Measurements from ENCODE around the gene GOT2.
A peak's percentile ranks its signal among the peaks of the same experiment; 100 is the strongest.
"Not testable (repeated sequence)": the region's sequence is repeated elsewhere in the genome, so short reads cannot be mapped to it uniquely, and the experiment has no call there.

The GOT2 gene

GRCh38 chr16:58699151-58699550, 35.0 kb downstream of the GOT2 start:
- CTCF ChIA-PET: no interaction called here
- no peak for DNase-seq (ENCODE audit: low read depth, low spot score)
- TF ChIP-seq, protein P1, sequence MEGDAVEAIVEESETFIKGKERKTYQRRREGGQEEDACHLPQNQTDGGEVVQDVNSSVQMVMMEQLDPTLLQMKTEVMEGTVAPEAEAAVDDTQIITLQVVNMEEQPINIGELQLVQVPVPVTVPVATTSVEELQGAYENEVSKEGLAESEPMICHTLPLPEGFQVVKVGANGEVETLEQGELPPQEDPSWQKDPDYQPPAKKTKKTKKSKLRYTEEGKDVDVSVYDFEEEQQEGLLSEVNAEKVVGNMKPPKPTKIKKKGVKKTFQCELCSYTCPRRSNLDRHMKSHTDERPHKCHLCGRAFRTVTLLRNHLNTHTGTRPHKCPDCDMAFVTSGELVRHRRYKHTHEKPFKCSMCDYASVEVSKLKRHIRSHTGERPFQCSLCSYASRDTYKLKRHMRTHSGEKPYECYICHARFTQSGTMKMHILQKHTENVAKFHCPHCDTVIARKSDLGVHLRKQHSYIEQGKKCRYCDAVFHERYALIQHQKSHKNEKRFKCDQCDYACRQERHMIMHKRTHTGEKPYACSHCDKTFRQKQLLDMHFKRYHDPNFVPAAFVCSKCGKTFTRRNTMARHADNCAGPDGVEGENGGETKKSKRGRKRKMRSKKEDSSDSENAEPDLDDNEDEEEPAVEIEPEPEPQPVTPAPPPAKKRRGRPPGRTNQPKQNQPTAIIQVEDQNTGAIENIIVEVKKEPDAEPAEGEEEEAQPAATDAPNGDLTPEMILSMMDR (IDR thresholded peaks at IDR 0.05; ENCODE audit: insufficient read depth, low read length, missing control alignments): no peak
- no peak overlapping the region for H3K4me3 ChIP-seq (ENCODE audit: low read depth, low read length)
- POLR2A ChIA-PET: no interaction called here

DNA sequence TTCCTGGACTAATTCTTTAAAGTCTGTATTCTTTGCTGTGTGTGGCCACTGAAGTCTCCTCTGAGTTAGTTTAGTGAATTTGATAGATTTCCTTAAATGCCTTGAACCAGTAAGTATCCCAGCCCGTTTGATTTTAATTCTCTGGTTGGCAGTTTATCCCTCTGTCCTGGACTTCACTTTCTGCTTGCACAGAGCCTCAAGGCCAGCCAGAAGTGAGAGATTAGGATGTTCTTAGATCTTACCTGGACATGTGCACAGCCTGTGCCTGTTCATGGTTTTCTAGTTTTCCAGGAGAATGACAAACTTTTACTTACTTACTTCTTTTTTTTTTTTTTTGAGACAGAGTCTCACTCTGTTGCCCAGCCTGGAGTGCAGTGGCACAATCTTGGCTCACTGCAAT, 38.7 kb downstream of the GOT2 start:
- TF ChIP-seq, protein P1 (IDR thresholded peaks at IDR 0.05; ENCODE audit: insufficient read depth, low read length, missing control alignments): no peak
- POLR2A ChIA-PET: no interaction called here
- CTCF ChIA-PET: no interaction called here

GRCh38 chr16:58692450-58692849, 41.7 kb downstream of the GOT2 start:
- H3K4me3 ChIP-seq (ENCODE audit: low read depth, low read length): no peak overlapping the region
- ChIA-PET POLR2A (no interaction called here), CTCF (no interaction called here)
- TF ChIP-seq, protein P1 (IDR thresholded peaks at IDR 0.05; ENCODE audit: insufficient read depth, low read length, missing control alignments): no peak
- DNase-seq (ENCODE audit: low read depth, low spot score): no peak

More for the DNA sequence above, 38.7 kb downstream of the GOT2 start:
- H3K4me3 ChIP-seq (ENCODE audit: low read depth, low read length): no peak overlapping the region
- no peak for DNase-seq (ENCODE audit: low read depth, low spot score)

DNA sequence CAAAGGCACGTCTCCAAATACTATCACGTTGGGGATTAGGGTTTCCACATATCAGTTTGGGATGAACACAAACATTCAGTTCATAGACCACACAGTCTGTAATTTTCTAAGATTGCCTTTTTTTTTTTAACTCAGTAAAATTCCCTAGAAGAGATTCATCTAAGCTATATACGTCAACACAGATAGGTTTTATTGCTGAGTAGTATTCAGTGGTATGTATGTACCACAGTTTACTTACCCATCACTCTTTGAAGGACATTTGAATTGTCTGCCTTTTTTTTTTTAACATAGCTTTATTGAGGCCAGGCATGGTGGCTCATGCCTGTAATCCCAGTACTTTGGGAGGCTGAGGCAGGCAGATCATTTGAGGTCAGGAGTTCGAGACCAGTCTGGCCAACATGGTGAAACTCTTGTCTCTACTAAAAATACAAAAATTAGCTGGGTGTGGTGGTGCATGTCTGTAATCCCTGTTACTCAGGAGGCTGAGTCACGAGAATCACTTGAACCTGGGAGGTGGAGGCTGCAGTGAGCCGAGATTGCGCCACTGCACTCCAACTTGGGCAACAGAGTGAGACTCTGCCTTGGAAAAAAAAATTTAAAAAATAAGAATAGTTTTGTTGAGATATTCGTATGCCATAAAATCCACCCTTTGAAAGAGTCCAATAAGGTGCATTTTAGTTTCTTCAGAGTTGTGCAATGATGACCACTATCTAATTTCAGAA, 47.0 kb downstream of the GOT2 start:
- ChIA-PET CTCF (interaction anchor here (1.6 kb wide), 1 partner anchor 69 kb away, joined by 4 read pairs; no protein-coding TSS in a partner anchor), POLR2A (interaction anchor here (0.7 to 0.9 kb wide), 2 partner anchors 22 to 187 kb away, joined by 3 to 4 read pairs; partner anchors contain the start of gene NDRG4)
- H3K4me3 ChIP-seq (ENCODE audit: low read depth, low read length): not testable (repeated sequence)
- DNase-seq (ENCODE audit: low read depth, low spot score): peak; percentile 81

DNA sequence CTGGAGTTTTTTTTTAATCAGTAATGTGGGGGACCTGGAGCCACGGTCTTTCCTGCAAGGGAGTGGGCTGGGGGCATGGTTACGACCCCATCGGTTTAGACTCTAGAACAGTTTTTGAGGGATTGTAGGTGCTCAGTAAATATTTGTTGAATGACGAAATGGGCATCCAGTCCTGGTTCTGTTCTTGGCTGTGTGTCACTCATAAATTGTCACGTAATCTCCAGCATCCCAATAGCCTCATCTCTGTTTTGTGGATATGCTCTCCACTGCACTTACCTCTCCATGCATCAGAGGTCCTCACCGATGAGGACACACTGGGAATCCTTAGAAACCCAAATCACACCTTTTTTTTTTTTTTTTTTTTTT, 49.0 kb downstream of the GOT2 start:
- CTCF ChIA-PET: interaction anchor here (1.0 to 2.1 kb wide), 2 partner anchors 48 to 71 kb away, joined by 4 to 9 read pairs; no protein-coding TSS in a partner anchor
- H3K4me3 ChIP-seq (ENCODE audit: low read depth, low read length): no peak overlapping the region
- no peak for DNase-seq (ENCODE audit: low read depth, low spot score)

GRCh38 chr16:58684354-58685083, 49.6 kb downstream of the GOT2 start, which contains the start of gene SLC38A7:
SLC38A7 (minus strand) TSS chr16:58684770; CDS start chr16:58680126, 4,644 bp downstream.
- peak; percentile 19 for DNase-seq (ENCODE audit: low read depth, low spot score)
- peak within 1 kb of the TSS; percentile 98 for H3K4me3 ChIP-seq (ENCODE audit: low read depth, low read length)
- TF ChIP-seq, protein P1 (IDR thresholded peaks at IDR 0.05; ENCODE audit: insufficient read depth, low read length, missing control alignments): no peak
- ChIA-PET POLR2A (interaction anchor here (0.6 to 1.0 kb wide), 6 partner anchors 10 to 56 kb away, joined by 3 to 6 read pairs (median 4); partner anchors contain the start of gene GOT2), CTCF (interaction anchor here (0.7 to 2.1 kb wide), 3 partner anchors 46 to 72 kb away, joined by 3 to 9 read pairs (median 4); no protein-coding TSS in a partner anchor)

More for the DNA sequence above, 49.0 kb downstream of the GOT2 start:
- POLR2A ChIA-PET: interaction anchor here (0.6 to 1.0 kb wide), 4 partner anchors 11 to 56 kb away, joined by 3 to 6 read pairs (median 4); partner anchors contain the start of gene GOT2
- TF ChIP-seq, protein P1 (IDR thresholded peaks at IDR 0.05; ENCODE audit: insufficient read depth, low read length, missing control alignments): no peak

All from AG04449 (cell line).